ENCODE results near the gene LTBP3. TPM values are rescaled to one million over a fixed set of nuclear protein-coding genes. Genes with fewer than 3 reads are reported as not detected.

The LTBP3 gene
- total RNA-seq, 3 donors from 2014 or later, result 63.0 to 98.9 (median 95.7) TPM

- Histone ChIP-seq H3K9me3 (no peaks in the 10 kb centered on the region), H3K36me3 (no peaks in the 10 kb centered on the region), H3K4me1 (no peaks in the 10 kb centered on the region), H3K27ac (no peak overlapping the region), H3K4me3 (no peak overlapping the region), H3K27me3 (no peaks in the 10 kb centered on the region)
- TF ChIP-seq, protein P1, sequence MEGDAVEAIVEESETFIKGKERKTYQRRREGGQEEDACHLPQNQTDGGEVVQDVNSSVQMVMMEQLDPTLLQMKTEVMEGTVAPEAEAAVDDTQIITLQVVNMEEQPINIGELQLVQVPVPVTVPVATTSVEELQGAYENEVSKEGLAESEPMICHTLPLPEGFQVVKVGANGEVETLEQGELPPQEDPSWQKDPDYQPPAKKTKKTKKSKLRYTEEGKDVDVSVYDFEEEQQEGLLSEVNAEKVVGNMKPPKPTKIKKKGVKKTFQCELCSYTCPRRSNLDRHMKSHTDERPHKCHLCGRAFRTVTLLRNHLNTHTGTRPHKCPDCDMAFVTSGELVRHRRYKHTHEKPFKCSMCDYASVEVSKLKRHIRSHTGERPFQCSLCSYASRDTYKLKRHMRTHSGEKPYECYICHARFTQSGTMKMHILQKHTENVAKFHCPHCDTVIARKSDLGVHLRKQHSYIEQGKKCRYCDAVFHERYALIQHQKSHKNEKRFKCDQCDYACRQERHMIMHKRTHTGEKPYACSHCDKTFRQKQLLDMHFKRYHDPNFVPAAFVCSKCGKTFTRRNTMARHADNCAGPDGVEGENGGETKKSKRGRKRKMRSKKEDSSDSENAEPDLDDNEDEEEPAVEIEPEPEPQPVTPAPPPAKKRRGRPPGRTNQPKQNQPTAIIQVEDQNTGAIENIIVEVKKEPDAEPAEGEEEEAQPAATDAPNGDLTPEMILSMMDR (IDR thresholded peaks at IDR 0.05), result no peak
- TF ChIP-seq POLR2A (IDR thresholded peaks at IDR 0.05), result no peak
- TF ChIP-seq POLR2AphosphoS5 (IDR thresholded peaks at IDR 0.05), result no peak
- intact Hi-C loops (cut with DNase I; ENCODE audit: low total_unique reads), result no loop called here
- no peak for DNase-seq (ENCODE audit: low spot score in 2 of 2)
Observed at GRCh38 chr11:65599216-65599954, 41.2 kb upstream of the LTBP3 start.

DNA sequence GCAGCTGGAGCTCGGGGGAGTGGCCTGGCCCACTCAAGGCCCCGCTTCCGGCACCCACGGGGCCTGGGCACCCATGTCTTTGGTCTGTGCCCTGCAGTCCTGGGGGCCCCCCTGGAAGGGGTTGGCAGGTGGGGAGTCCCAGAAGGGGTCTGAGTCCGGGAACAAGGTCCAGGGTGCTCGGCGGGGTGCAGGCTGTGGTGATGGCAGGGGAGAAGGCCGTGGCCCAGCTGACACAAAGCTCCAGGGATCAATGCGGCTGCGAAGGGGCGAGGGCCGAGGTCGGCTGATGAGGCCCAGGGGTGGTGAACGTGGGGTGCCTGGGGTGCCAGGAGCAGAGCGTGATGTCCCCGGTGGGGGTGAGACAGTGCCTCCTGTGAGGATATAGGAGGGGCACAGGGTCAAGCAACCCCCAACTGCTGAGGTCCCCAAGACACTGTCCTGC is 40.1 kb upstream of the LTBP3 start:
- H3K27ac ChIP-seq, result no peak overlapping the region
- peaks cover 0 to 4% of the 10 kb centered on the region in 2 donors for H3K4me1 ChIP-seq
- no peak overlapping the region for H3K4me3 ChIP-seq
- no peaks in the 10 kb centered on the region for H3K27me3 ChIP-seq
- intact Hi-C loops (cut with DNase I; ENCODE audit: low total_unique reads), result no loop called here
- DNase-seq (ENCODE audit: low spot score in 2 of 2), result no peak
- no peaks in the 10 kb centered on the region for H3K36me3 ChIP-seq
- TF ChIP-seq, protein P1 (IDR thresholded peaks at IDR 0.05), result no peak
- TF ChIP-seq POLR2A (IDR thresholded peaks at IDR 0.05) (no peak), POLR2AphosphoS5 (IDR thresholded peaks at IDR 0.05) (no peak)
- H3K9me3 ChIP-seq, result no peaks in the 10 kb centered on the region

- intact Hi-C loops (cut with DNase I; ENCODE audit: low total_unique reads), result no loop called here
- no peaks in the 10 kb centered on the region for H3K36me3 ChIP-seq
Observed at GRCh38 chr11:65596520-65596919, 38.4 kb upstream of the LTBP3 start.

GRCh38 chr11:65595543-65596281 is 37.6 kb upstream of the LTBP3 start, which contains the start of gene KCNK7:
TSS of gene KCNK7 (minus strand) at chr11:65595800. CDS start at chr11:65595772, 28 bp downstream.
- Histone ChIP-seq H3K27ac (peak within 1 kb of the TSS in 1 of 2 donors; percentile 3), H3K4me1 (peaks cover 0 to 4% of the 10 kb centered on the region in 2 donors), H3K9me3 (no peaks in the 10 kb centered on the region), H3K27me3 (no peaks in the 10 kb centered on the region), H3K4me3 (no peak within 1 kb of the TSS), H3K36me3 (no peaks in the 10 kb centered on the region)
- TF ChIP-seq POLR2A (IDR thresholded peaks at IDR 0.05), result no peak
- TF ChIP-seq POLR2AphosphoS5 (IDR thresholded peaks at IDR 0.05), result no peak
- TF ChIP-seq, protein P1 (IDR thresholded peaks at IDR 0.05), result no peak
- intact Hi-C loops (cut with DNase I; ENCODE audit: low total_unique reads), result no loop called here
- DNase-seq (ENCODE audit: low spot score in 2 of 2), result no peak

More at GRCh38 chr11:65596520-65596919, 38.4 kb upstream of the LTBP3 start:
- Histone ChIP-seq H3K27me3 (no peaks in the 10 kb centered on the region), H3K9me3 (no peaks in the 10 kb centered on the region), H3K4me3 (no peak overlapping the region), H3K27ac (no peak overlapping the region), H3K4me1 (peaks cover 0 to 4% of the 10 kb centered on the region in 2 donors)
- no peak for DNase-seq (ENCODE audit: low spot score in 2 of 2)
- TF ChIP-seq POLR2A (IDR thresholded peaks at IDR 0.05) (no peak), POLR2AphosphoS5 (IDR thresholded peaks at IDR 0.05) (no peak)
- TF ChIP-seq, protein P1 (IDR thresholded peaks at IDR 0.05), result no peak

- Histone ChIP-seq H3K4me1 (peaks cover 0 to 4% of the 10 kb centered on the region in 2 donors), H3K4me3 (no peak overlapping the region), H3K9me3 (no peaks in the 10 kb centered on the region), H3K27ac (peak overlapping the region in 1 of 2 donors; percentile 3), H3K27me3 (no peaks in the 10 kb centered on the region), H3K36me3 (no peaks in the 10 kb centered on the region)
- intact Hi-C loops (cut with DNase I; ENCODE audit: low total_unique reads), result no loop called here
- no peak for DNase-seq (ENCODE audit: low spot score in 2 of 2)
- TF ChIP-seq POLR2A (IDR thresholded peaks at IDR 0.05) (no peak), POLR2AphosphoS5 (IDR thresholded peaks at IDR 0.05) (no peak)
- TF ChIP-seq, protein P1 (IDR thresholded peaks at IDR 0.05), result no peak
Observed at GRCh38 chr11:65595131-65595530, 37.0 kb upstream of the LTBP3 start.
